Measurements from ENCODE around the gene UMAD1. TPM values are rescaled to one million over a fixed set of nuclear protein-coding genes. Genes with fewer than 3 reads are reported as not detected.

The UMAD1 gene
- total and polyA plus RNA-seq, 2 donors (not counting 3 experiments of a cell fraction or from before 2014, with no cell fraction given), result 5.6 to 6.6 TPM

DNA sequence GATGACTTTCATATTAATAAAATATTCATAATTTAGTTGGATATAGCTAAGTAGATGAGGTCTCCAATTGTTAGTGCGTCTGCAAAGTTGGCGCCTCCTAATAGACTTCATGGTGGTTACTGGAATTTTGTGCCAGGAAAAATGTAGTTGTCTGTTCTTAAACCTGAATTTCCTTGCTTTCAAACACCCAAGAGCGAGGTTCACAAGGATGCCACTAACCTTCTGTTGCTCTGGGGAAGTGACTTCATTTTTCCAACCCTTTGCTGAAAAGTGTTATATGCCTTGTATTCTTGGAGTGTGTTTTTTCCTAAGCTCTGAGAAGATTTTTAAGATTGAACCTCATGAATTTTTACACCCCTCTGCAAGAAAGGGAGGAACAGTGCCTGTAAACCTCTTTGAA lies 229.1 kb downstream of the UMAD1 start:
- no peak overlapping the region for H3K27ac ChIP-seq (ENCODE audit: insufficient read depth, low read depth, low read length)
- H3K9me1 ChIP-seq (replicated peaks; ENCODE audit: control insufficient read depth, extremely low read depth, insufficient read depth, low read length), result peaks cover 2% of the 10 kb centered on the region
- H3K9ac ChIP-seq (replicated peaks; ENCODE audit: extremely low read depth, insufficient read depth, low read length), result no peak overlapping the region
- H3K27me3 ChIP-seq (ENCODE audit: control insufficient read depth in 2 of 2, insufficient read depth in 2 of 2, low read length in 2 of 2), result no peaks in the 10 kb centered on the region
- no peaks in the 10 kb centered on the region for H3K9me3 ChIP-seq (replicated peaks; ENCODE audit: control insufficient read depth, insufficient read depth, low read length)
- H4K20me1 ChIP-seq (replicated peaks; ENCODE audit: control insufficient read depth, extremely low read depth, insufficient read depth, low read length), result no peaks in the 10 kb centered on the region
- intact Hi-C loops (cut with micrococcal nuclease), result loop anchor here (10.0 kb wide), 1 partner anchor 325 kb away; no protein-coding TSS in a partner anchor
- H3K36me3 ChIP-seq (ENCODE audit: control insufficient read depth in 2 of 2, extremely low read depth in 1 of 2, insufficient read depth in 2 of 2, low read length in 2 of 2), result no peaks in the 10 kb centered on the region
- FAIRE-seq (no peak), DNase-seq (ENCODE audit: low read depth, low spot score) (no peak)
- no peaks in the 10 kb centered on the region for H3K79me2 ChIP-seq (ENCODE audit: control insufficient read depth, insufficient read depth, low read length)
- dilution Hi-C loops (cut with MboI; ENCODE audit: extremely low pct_ligation_motif_present, low sequenced_read_pairs), result no loop called here
- no peak overlapping the region for H3K4me3 ChIP-seq (replicated peaks in 1 of 3; ENCODE audit: insufficient read depth in 1 of 3, low read depth in 1 of 3, low read length in 3 of 3)
- no peak overlapping the region for H3K4me2 ChIP-seq (ENCODE audit: insufficient read depth, low read length)
- ChIA-PET POLR2A (no interaction called here), CTCF (interaction anchor here (0.9 to 1.9 kb wide), 4 partner anchors 17 to 320 kb away, joined by 3 to 6 read pairs (median 3); no protein-coding TSS in a partner anchor)
- no peak overlapping the region for H2AFZ ChIP-seq (ENCODE audit: low read depth, low read length)
- no peak for TF ChIP-seq JUN (IDR thresholded peaks at IDR 0.05; ENCODE audit: borderline replicate concordance, insufficient read depth, insufficient read length, low read depth)
- TF ChIP-seq, protein P1, sequence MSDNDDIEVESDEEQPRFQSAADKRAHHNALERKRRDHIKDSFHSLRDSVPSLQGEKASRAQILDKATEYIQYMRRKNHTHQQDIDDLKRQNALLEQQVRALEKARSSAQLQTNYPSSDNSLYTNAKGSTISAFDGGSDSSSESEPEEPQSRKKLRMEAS (IDR thresholded peaks at IDR 0.05; ENCODE audit: insufficient read depth, insufficient read length), result no peak
- TF ChIP-seq POLR2A (IDR thresholded peaks at IDR 0.05; ENCODE audit: low read depth, low read length), result no peak
- no peak for TF ChIP-seq FOS (IDR thresholded peaks at IDR 0.05; ENCODE audit: borderline replicate concordance, insufficient read depth, low read length)
- TF ChIP-seq EZH2 (IDR thresholded peaks at IDR 0.05; ENCODE audit: borderline replicate concordance, low read depth, low read length, severe bottlenecking), result no peak
- no peak for TF ChIP-seq CTCF (IDR thresholded peaks at IDR 0.05; ENCODE audit: extremely low read depth in 1 of 2, insufficient read depth in 1 of 2, low read depth in 1 of 2, low read length in 2 of 2)
- no peak for TF ChIP-seq GATA2 (IDR thresholded peaks at IDR 0.05; ENCODE audit: insufficient read depth, insufficient read length, low read depth, low read length)
- TF ChIP-seq MYC (IDR thresholded peaks at IDR 0.05; ENCODE audit: low read depth, low read length), result no peak
- no peak for TF ChIP-seq POLR2AphosphoS5 (IDR thresholded peaks at IDR 0.05; ENCODE audit: insufficient read depth, low read depth, low read length)
- H3K4me1 ChIP-seq (ENCODE audit: control insufficient read depth, extremely low read depth, insufficient read depth, low read length), result no peaks in the 10 kb centered on the region
- BruUV-seq (replicated peaks), result no TSS peak
